HG03280 (cell line): ENCODE measurements around the gene SLC12A2.

ENCODE experiments used
- ATAC-seq: cut with Tn5 transposase; IDR thresholded peaks from one replicate; pipeline ENCODE4 v1.9.1; 2021; ENCODE audit warnings: mild to moderate bottlenecking, moderate library complexity; ENCODE audit not compliant: unreplicated experiment

The SLC12A2 gene

DNA sequence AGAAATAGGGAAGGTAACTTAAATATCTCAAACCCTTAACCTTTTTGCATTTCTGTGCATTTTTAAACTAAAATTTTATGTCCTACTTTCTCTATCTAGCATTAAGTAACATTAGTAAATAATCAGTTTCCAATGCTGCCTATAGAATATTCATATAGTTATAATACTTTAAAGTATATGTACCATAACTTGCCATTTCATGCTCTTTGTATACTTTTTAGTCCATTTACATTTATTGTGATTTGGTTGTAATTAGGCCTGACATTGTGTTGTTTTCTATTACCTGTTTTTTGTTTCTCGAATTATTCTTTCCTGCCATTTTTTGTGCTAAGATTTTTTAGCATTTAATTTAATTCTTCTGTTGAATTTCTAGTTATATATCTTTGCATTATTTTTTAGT is 13.7 kb downstream of the SLC12A2 start:
- ATAC-seq, result no peak

DNA sequence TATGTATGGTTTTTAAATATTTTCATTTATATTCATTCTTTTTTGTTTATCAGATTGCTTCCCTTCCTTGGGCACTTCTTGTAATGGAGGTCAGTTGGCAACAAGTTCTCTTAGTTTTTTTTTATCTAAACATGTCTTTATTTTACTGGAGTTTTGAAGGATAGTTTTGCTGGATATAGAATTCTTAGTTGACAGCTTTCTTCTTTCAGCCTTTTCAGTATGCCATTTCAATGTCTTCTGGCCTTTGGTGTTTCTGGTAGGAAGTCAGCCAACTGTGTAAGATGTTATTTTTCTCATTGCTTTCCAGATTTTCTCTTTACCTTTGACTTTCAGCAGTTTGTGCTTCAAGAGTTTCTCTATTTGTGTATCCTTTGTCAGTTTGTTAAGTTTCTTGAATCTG is 14.2 kb downstream of the SLC12A2 start:
- no peak for ATAC-seq

DNA sequence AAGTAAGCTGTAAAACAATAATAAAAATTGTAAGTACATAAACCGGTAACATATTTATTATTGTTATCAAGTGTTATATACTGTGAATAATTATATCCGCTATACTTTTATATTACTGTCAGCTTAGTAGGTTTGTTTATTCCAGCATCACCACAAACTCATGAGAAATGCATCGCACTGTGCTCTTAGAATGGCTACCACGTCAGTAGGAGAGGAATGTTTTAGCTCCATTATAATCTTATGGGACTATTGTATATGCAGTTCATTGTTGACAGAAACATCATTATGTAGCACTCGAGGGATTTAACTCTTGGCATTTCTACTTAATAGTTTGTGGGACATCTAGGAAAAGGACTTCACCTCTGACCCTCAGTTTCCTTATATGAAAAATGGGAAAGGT is 16.4 kb downstream of the SLC12A2 start:
- ATAC-seq, result no peak

DNA sequence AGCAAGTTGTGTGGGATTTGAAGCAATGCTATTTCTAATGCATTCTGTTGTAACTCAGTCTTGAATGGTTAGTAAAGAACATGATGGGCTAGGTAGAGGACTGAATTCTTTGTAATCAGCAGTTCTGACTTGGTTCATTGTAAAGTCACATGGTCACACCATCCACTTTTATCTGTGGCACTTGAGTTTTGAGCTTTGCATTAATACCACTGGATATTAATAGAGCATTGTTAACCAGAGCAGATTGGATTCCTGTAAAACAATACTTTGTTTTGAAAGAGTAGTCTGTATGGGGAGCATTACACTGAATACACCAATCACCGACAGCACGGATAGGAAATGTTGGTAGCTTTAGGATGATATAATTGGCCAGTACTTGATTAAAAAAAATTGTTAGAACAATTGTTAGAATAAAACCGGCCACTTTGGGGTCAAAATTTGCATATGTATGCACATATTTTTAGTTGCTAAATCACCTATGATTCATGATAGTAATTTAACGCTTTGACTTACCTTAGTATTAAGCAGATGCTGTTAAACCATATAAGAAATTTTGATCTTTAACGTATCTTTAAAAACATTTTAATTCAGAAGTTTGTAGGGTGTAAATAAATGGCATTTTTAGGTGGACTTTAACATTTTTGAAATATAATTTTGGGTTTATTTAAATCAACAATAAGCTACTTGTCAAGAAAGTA is 17.4 kb downstream of the SLC12A2 start:
- no peak for ATAC-seq

DNA sequence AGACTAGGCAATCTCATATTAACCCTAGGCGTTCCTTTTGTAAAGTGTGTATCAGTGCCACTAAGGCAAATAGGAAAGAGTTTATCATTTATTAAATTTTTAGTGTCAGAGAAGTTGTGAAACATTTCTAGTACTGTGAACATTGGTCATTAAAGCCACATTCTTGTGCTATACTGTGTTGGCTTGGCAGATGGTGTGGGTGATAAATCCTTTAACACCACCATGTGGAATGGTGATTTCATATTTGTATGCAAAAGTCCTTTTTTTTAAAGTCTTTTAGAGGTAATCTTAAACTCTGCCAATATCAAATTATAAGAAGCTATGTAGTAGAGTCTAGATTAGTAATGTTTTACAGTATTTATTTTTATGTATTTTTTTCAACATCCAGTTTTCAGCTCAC is 18.1 kb downstream of the SLC12A2 start:
- no peak for ATAC-seq

DNA sequence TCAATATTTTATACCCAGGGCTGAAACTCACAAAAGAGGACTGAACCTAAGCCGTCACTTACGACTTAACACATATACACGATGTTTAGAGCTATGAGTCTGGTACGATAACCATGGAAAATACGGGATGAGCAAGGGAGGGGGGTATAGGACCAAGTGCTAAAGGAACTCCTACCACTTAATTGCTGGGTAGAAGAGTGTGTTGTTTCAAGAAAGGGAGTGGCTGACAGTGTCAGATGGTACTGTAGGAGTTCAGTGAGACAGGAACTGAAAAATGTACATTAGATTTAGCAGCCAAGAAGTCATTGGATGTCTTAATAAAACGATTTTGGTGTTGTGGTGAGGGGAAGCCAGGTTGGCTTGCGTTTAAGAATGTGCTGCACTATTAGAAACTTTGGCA is 21.6 kb downstream of the SLC12A2 start:
- ATAC-seq, result no peak

DNA sequence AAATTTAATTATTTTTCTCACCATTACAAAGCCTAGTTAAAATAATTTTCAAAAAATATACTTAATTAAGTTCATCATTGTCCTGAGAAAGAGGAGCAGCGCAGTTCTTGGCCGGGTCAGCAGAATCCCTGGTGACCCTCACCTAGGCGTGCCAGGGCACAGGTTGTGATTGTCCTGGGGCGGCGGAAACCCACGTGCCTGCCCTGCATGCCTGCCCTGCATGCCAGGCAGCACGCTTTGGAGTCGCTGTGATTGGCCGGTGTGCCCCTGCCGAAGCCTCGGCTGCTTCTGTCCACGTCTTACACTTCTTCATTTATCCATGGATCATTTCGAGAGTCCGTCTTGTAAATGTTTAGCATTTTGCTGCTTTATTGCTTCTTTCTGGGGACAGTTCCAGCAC is 25.6 kb downstream of the SLC12A2 start:
- no peak for ATAC-seq

DNA sequence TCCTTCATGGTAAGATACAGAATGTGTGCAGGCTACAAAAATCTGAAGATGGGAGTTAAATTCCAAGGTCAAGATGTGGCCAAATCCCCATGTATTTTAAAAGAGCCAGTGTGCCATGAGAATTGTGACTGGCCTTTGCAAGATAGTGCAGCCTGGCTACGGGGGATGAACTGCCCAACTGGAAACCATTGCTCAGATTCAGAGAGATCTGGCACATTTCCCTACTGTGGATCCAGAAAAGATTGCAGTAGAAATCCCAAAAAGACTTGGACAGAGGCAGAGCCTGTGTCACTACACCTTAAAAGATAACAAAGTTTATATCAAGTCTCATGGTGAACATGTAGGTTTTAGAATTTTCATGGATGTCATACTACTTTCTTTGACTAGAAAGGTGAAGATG is 26.2 kb downstream of the SLC12A2 start:
- no peak for ATAC-seq

DNA sequence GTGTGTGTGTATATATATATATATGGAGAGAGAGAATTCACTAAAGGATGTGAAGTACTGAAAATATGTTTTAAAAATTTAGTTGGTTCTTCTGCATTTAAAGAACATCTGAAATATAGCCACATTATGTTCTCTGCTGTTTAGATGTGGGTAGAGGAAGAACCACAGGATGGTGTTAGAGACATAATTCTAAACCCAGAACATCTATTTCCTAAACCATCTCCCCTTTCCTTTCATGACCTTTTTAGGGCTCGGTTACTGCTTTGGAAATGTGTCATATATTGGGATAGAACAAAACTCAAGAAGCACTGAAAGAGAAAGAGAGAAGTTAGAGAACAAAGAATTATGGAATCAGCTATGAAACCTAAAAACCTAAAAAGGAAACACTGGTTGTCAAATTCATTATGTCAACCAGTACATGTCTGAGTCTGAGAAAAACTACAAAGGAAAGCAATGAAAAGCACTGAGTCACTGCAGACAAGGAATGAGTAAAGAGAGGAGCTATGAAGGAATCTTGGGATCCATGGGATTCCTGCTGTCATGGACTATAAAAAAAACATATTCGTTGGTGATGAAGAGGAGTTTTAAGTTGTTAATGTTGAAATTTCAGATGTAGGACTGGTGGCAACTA is 28.4 kb downstream of the SLC12A2 start:
- ATAC-seq, result no peak

DNA sequence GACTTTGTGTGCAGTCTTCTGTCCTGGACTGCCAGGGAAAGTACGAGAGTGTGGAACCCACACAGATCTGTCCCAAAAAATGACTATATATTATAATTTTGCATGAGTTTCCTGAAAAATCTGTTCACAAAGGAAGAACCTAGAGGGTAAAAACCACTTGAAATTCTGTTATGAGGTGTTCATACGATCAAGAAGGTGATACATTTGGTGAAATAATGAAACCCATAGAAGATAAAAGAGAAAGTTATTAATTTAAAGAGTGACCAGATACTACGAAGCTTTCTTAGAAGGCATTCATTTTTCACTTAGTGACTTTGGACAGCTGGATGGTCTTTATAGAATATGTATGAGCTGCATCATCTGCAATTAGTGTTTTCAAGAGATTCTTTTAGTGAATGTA is 32.9 kb downstream of the SLC12A2 start:
- ATAC-seq, result no peak

DNA sequence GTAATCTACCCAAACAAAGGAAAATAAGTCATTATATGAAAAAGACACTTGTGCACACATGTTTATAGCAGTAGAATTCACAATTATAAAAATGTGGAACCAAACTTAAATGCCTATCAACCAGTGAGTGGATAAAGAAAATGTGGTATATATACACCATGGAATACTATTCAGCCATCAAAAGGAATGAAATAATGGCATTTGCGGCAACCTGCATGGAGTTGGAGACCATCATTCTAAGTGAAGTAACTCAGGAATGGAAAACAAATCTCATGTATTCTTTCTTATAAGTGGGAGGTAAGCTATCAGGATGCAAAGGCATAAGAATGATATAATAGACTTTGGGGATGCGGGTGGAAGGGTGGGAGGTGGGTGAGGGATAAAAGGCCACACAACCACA is 34.6 kb downstream of the SLC12A2 start:
- no peak for ATAC-seq

DNA sequence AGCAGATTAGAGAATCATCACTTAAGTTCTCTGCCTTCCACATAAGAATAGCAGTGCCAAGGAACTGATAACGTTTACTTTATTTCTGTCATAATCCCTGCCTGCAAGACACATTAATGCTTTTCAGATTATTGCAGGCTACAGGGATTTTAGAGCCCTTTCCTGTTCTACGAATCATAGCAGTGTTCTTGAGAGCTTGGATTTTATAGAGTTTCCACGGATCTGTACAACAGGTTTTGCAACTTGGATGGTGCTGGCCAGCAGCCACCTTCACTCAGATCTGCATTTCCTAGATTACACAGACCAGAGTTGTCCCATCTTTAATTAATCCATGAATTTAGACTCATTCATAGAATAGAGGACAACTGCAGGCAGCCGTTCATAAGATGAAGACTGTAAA is 38.1 kb downstream of the SLC12A2 start:
- ATAC-seq, result no peak

DNA sequence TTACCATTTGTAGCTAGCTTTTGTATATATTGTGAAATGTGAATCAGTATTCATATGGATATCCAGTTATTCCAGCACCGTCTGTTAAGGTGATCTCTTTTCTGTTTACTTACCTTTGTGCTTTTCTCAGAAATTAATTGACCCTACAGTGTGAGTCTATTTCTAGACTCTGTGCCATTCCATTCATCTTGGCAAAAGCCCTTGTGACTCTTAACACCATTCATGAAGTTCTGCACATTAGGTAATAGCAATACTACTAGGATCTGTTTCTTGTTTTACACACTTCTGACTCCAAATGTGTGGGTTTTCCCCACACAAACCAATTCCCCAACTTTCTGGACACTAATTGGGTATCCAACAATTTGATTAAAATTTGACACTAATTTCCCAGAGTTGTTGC is 40.4 kb downstream of the SLC12A2 start:
- ATAC-seq, result no peak

DNA sequence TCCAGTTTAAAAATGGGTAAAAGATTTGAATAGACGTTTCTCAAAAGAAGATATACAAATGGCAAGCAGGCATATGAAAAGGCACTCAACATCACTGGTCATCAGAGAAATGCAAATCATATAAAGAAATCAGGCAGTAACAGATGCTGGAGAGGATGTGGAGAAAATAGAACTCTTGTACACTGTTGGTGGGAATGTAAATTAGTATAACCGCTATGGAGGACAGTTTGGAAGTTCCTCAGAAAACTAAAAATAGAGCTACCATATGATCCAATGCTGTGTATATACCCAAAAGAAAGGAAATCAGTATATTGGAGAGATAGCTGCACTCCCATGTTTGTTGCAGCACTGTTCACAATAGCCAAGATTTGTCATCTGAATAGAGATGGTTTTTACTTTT is 42.7 kb downstream of the SLC12A2 start:
- ATAC-seq, result no peak

DNA sequence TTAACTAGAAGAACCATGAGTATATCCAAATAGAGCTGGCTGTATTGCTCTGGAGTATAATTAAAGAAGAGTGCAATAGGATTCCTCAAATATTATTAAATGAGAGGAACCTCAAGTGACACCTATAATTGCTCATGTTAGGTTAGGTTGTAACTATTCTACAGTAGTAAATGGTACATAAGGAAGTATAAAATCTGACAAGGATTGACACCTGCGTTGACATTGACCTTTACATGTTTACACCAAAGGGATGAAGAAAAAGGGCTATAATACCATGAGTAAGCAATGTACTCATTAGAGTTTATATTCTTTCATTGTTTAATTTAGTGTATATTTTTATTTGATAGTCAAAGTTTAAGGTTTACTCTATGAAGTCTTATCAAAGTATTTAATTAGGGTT is 48.9 kb downstream of the SLC12A2 start:
- no peak for ATAC-seq

DNA sequence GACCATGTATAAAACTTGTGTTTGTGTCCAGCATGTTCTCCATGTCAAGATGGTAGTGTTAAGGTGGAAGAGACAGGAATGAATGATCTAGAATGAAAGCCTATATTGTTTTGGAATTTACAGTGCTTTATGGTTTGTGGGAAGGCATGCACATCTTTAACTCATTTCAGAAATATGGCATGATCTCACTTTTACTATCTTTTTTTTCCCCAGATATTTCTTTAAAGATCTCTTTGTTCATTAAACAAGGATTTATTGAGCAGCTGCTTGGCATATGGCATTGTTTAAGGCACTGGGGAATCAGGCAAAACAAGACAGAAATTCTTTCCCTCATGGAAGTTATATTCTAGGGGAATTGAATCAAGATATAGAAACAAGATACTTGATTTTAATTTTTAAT is 51.7 kb downstream of the SLC12A2 start:
- ATAC-seq, result no peak

DNA sequence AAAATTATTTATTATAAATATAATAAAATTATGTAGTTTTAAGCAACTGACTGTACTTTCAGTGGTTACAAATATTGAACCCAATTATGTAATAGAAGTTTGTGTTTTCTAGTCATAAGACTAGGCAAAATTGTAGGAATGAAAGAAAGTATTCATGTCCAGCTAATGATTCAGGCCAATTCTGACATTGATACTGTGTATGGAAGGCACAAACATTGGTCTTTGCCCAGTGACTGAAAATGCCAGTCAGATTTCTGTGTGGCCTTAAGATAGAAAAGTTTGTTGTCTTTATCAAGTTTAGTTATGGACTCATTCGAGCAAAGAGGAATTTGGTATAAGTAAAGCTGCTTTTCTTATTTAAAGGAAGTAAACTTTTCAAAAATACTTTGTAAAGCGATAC is 60.3 kb downstream of the SLC12A2 start:
- no peak for ATAC-seq

DNA sequence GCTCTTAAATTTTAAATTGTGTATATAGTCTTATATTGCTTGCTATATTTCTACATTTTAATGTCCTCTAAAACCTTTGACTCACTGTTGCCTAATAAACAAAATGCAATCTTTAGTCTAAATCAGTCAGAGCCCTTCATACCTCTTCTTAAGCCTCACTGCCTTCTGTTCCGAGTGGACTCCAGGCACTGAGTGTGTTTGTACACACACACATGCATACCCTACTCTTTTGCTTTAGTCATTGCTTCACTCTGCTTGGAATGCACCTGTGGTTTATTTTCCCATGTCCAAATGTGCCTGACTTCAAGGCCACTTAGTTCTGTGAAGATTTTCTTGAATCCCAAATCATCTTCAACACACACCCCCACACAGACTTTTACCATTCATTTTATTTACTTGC is 60.9 kb downstream of the SLC12A2 start:
- ATAC-seq, result no peak

DNA sequence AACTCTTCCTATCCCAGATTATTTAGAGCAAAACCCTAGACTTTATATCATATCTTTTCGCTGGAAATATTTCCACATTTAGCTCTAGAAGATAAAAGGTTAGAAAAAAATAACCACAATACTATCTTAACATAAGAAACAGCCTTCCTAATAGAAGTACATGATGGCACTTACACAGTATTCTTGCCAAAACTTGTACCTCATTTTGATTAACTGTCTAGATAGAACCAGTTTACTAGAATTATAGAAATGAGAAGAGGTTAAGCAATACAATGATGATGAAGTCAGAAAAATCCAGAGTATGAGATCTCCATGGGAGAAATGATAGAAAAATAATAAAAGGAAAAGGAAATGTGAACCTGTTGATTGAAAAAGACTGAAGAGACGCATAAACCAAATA is 63.1 kb downstream of the SLC12A2 start:
- ATAC-seq, result no peak

DNA sequence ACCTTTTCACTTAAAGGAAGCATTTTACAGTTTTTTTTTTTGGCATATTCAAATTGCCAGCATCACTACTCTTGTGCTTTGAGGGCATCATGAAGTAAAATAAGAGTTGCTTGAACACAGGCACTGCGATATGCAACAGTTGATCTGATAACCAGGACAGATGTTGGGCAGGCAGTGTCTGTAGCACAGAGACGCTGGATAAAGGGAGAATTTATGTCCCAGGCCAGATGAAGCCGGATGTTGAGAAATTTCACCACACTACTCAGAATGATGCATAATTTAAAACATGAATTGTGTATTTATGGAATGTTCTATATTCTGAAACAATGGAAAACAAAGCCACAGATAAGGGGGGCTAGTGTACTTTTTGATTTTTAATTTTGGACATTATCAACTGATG is 71.4 kb downstream of the SLC12A2 start:
- ATAC-seq, result no peak

DNA sequence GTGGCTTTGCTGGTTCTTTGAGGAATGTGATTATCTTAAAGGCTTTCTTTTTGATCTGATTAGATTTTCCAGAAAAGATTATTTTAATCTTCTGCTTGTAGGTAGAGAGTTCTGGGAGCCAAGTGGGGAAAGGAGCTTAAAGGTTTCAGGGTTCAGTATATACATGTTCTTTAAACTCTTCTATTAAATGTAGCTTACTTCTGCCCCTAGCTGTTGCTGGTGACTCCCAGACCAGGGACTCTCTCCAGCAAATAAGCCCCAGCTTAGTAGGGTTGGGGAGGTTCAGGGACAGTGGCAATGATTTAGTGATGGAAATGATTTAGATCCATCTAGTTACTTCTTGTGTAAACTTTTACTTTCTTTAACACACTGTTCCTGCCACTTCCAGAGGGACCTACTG is 72.2 kb downstream of the SLC12A2 start:
- no peak for ATAC-seq

DNA sequence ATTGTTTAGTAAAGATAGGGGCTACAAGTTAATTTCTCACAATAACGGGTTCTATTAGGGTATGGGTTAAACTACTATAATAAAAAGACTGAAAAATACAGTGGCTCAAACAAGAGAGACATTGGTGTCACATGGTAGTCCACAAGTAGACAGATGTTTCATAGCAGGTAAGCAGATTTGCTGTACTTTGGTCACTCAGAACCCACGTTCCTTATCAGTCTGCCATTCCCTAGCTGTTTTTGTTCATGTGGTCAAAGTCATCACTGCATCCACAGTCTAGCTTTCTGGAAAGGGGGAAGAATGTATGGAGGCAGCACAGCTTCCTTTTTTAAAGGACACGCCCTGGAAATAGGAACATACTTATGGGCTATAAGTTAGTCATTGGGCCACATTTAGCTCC is 73.0 kb downstream of the SLC12A2 start:
- ATAC-seq, result no peak

DNA sequence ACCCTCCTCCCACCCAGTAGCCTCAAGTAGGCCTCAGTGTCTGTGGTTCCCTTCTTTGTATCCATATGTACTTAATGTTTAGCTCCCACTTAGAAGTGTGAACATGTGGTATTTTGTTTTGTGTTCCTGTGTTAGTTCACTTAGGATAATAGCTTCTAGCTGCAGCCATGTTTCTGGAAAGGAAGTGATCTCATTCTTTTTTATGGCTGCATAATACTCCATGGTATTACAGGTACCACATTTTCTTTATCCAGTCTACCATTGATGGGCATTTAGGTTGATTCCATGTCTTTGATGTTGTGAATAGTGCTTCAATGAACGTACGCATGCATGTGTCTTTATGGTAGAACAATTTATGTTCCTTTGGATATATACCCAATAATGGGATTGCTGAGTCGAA is 74.8 kb downstream of the SLC12A2 start:
- no peak for ATAC-seq
